ENCODE results near the gene DAPK2.
A peak's percentile ranks its signal among the peaks of the same experiment; 100 is the strongest.

DAPK2 gene

DNA sequence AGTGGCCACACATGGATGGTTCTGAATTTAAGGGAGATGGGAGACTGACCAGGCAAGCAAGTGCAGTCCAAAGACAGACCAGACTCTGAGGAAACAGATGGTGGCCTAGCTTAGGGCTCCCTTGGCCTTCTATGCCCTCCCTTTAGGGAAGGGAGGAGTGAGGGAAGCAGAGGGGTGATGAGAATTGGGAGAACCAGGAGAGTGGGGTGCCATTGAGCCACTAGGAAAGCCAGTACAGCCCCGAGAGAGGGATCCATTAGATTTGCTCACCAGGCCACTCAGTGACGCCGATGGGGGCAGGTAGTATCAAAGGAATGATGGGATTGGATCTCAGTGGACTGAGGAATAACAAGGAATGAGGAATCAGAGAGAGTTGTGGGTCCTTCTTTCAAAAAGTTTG lies 182.1 kb downstream of the DAPK2 start:
- DNase-seq (ENCODE audit: low spot score), result no peak

DNA sequence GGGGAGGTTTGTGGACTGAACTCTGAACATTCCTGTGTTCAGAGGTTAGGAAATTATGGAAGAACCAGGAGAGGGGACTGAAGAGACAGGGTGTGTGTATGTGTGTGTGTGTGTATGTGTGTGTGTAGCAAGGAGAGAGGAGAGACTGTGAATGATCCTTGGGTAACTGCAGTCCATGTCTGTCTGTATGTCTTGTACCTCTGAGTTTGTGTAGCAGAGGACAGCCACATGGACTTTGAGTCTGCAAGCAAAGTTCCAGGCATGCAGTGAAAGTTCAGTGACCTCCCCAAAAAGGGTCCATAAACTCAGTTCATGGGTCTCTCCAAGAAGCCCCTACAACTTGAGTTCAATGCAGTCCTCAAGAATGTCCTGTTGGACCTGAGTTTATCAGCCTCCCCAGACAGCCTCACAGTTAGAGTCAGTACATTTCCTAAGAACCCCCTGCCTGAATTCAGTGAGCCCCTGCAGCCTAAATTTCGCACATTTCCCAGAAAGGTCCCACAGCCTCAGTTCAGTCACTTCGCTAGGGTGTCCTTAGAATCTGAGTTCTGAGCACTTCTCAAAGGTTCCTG lies 184.3 kb downstream of the DAPK2 start:
- no peak for DNase-seq (ENCODE audit: low spot score)

- DNase-seq (ENCODE audit: low spot score), result no peak
These were observed 185.7 kb downstream of the DAPK2 start for GRCh38 chr15:63860555-63860954.

- DNase-seq (ENCODE audit: low spot score), result no peak
These were observed 186.1 kb downstream of the DAPK2 start for GRCh38 chr15:63860155-63860554.

- DNase-seq (ENCODE audit: low spot score), result peak; percentile 7
These were observed 187.4 kb downstream of the DAPK2 start for GRCh38 chr15:63858881-63859280.

DNA sequence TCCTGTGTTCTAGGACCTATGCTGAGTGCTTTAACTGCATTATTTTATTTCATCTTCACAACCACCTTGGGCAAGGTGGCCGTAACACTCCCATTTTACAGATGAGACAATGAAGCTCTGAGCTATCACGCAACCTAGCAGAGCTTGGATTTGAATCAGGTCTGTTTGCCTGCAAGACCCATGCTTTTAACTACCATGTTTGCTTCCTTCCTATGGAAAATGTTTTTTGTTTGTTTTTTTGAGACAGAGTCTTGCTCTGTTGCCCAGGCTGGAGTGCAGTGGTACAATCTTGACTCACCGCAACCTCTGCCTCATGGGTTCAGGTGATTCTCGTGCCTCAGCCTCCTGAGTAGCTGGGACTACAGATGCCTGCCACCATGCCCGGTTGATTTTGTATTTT lies 187.8 kb downstream of the DAPK2 start:
- DNase-seq (ENCODE audit: low spot score), result no peak

DNA sequence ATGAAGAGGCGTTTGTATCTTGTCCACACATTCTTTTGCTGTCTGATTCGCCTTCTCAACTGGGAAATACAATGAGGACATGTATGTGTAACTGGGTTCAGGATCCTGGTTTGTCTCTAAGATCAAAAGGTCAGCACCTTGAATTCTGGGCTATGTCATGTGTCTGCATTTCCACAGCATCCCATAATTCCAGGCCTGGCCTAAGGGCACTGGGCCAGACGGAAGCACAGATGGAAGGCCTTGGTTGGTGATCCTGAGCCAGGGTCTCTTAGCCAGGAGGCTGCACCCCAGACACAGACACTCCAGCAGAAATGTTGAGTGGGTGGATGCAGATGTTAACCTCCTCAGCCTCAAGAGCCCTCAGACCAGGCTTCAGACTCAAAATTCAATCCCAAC lies 188.8 kb downstream of the DAPK2 start:
- no peak for DNase-seq (ENCODE audit: low spot score)

Measured in kidney tubule cell (primary cell).